PC-9 (cell line): ENCODE measurements around the gene IRF9. TPM values are rescaled to one million over a fixed set of nuclear protein-coding genes. Genes with fewer than 3 reads are reported as not detected.

Experiments used
- BruUV-seq: library from RNA; stranded (reverse); fragments of 400-500 nt; replicated peaks from 2 replicates; lab custom pipeline; 2021; lab: Mats Ljungman, UMichigan
- CTCF ChIA-PET: fragments of 300-600 bp; sonication (Branson Sonifier 250); formaldehyde crosslinking; loops from one replicate; lab custom pipeline; 2022; ENCODE audit warnings: antibody characterized with exemption; lab: Charles Lee
- POLR2A ChIA-PET: fragments of 300-600 bp; sonication (Branson Sonifier 250); formaldehyde crosslinking; loops from one replicate; lab custom pipeline; 2022; ENCODE audit warnings: antibody characterized with exemption; ENCODE audit not compliant: unreplicated experiment; lab: Charles Lee
- DNase-seq, 2 experiments: peaks; one replicate each; pipeline versions ENCODE4 v3.0.0 to v3.0.0-alpha.2; 2015 to 2022; ENCODE audit warnings: mixed read lengths in 1 of 2
- H2AFZ ChIP-seq: fragments of 200-600 bp; sonication (generic); 2 replicates; pipeline ENCODE4 v1.8.1; 2017; ENCODE audit warnings: antibody characterized with exemption
- H3F3A ChIP-seq: fragments of 200-600 bp; sonication (generic); 2 replicates; pipeline ENCODE4 v1.8.1; 2017; ENCODE audit warnings: antibody characterized with exemption, mild to moderate bottlenecking, low read depth; ENCODE audit not compliant: insufficient read depth
- H3K27ac ChIP-seq: fragments of 200-600 bp; sonication (generic); 2 replicates; pipeline ENCODE4 v1.6.1; 2016; ENCODE audit warnings: mixed run types
- H3K27me3 ChIP-seq: fragments of 200-600 bp; sonication (generic); 2 replicates; pipeline ENCODE4 v1.6.1; 2016; ENCODE audit warnings: low read depth, mixed run types; ENCODE audit not compliant: insufficient read depth
- H3K36me3 ChIP-seq: fragments of 200-600 bp; sonication (generic); 2 replicates; pipeline ENCODE4 v1.6.1; 2016; ENCODE audit warnings: low read depth, mixed run types
- H3K4me1 ChIP-seq: fragments of 200-600 bp; sonication (generic); replicated peaks from 2 replicates; pipeline ENCODE4 v1.6.1; 2016; ENCODE audit warnings: mixed run types; ENCODE audit not compliant: insufficient read depth
- H3K4me2 ChIP-seq: fragments of 200-600 bp; sonication (generic); 2 replicates; pipeline ENCODE4 v1.6.1; 2017; ENCODE audit warnings: mixed run types
- H3K4me3 ChIP-seq: fragments of 200-600 bp; sonication (generic); 2 replicates; pipeline ENCODE4 v1.6.1; 2016; ENCODE audit warnings: mixed run types
- H3K79me2 ChIP-seq: fragments of 200-600 bp; sonication (generic); 2 replicates; pipeline ENCODE4 v1.6.1; 2017; ENCODE audit warnings: low read depth, mixed run types
- H3K9me2 ChIP-seq: fragments of 200-600 bp; sonication (generic); 2 replicates; pipeline ENCODE4 v1.8.1; 2017; ENCODE audit warnings: mild to moderate bottlenecking; ENCODE audit not compliant: insufficient read depth
- H3K9me3 ChIP-seq: fragments of 200-600 bp; sonication (generic); 2 replicates; pipeline ENCODE4 v1.8.1; 2016; ENCODE audit warnings: low read depth; ENCODE audit not compliant: insufficient read depth
- H4K20me1 ChIP-seq: fragments of 200-600 bp; sonication (generic); 2 replicates; pipeline ENCODE4 v1.8.1; 2017; ENCODE audit not compliant: insufficient read depth
- EZH2 ChIP-seq: fragments of 200-600 bp; sonication (generic); IDR thresholded peaks from 2 replicates; pipeline ENCODE4 v1.8.0; 2017; ENCODE audit warnings: antibody characterized with exemption, low read depth
- intact Hi-C: fragments of 100-400 bp; cut with micrococcal nuclease; formaldehyde crosslinking; loops from one replicate; pipeline ENCODE4 v1.10.0; 2022; ENCODE audit not compliant: unreplicated experiment
- total RNA-seq: library from RNA; stranded (reverse); gene quantifications from 2 replicates; pipeline ENCODE4 v1.2.3, GENCODE V29; 2021
- TF ChIP-seq, protein P1 (sequence below): fragments of 200-600 bp; sonication (generic); conservative IDR thresholded peaks from 2 replicates; pipeline ENCODE4 v1.6.1; 2017; ENCODE audit warnings: mixed run types, antibody characterized with exemption, mild to moderate bottlenecking, moderate library complexity

IRF9 gene
- total RNA-seq, 1 experiment from 2014 or later: 21.4 TPM

DNA sequence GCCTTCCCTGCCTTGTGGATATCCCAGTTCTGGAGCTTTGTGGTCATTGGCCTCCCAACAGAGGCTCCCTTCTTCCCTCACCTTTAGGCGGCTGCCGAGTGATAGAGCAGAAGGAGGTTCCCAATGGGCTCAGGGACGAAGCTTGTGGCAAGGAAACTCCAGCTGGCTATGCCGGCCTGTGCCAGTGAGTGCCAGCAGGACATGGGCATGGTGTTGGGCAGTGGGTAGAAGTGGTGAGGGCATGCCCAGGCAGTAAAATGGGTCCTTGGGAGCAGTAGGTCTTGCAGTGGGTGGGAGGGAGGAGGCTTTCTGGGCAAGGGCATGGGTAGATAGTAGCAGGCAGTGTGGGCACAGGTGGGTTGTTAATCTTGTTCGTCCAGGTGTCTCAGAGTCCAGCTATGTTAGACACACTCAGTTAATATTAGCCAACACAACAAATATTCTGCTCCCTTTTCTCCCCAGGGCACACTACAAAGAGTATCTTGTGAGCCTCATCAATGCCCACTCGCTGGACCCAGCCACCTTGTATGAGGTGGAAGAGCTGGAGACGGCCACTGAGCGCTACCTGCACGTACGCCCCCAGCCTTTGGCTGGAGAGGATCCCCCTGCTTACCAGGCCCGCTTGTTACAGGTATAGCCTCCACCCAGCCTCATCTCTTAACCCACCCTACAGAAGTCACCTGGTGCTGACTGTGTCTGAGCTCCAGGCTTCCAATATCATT lies 1.1 kb upstream of the IRF9 start:
- intact Hi-C loops: loop anchor here (2.0 to 5.0 kb wide), 2 partner anchors 68 to 101 kb away; partner anchors contain the start of gene PCK2

DNA sequence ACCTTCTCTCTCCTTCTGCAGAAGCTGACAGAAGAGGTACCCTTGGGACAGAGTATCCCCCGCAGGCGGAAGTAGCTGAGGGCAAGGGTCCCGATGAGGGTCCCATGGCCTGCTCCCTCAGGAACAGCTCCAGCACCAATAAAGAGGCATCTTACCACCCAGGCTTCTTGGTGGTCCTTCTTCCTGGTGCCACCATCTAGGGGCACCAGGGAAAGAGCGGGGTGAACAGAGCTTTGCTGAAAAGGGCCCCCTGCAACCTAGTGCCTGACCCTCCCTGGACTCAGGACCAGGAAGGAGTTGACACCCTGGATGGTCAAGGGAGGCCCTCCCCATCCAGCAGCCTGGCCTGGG lies 591 bp upstream of the IRF9 start:
- CTCF ChIA-PET: interaction anchor here (1.2 kb wide), 2 partner anchors 24 to 52 kb away, joined by 5 to 6 read pairs; partner anchors contain the start of gene PSME1
- Histone ChIP-seq H3K27me3 (no peaks in the 10 kb centered on the region), H3K4me2 (peak overlapping the region; percentile 14; the same call in 1 of the 2 replicates), H3K79me2 (no peaks in the 10 kb centered on the region), H3K4me1 (peaks cover 13% of the 10 kb centered on the region), H3K36me3 (no peaks in the 10 kb centered on the region; the same call in 1 of the 2 replicates), H4K20me1 (no peaks in the 10 kb centered on the region), H3K4me3 (no peak overlapping the region), H3K9me2 (no peaks in the 10 kb centered on the region), H3K27ac (no peak overlapping the region), H2AFZ (no peak overlapping the region), H3K9me3 (no peaks in the 10 kb centered on the region), H3F3A (no peaks in the 10 kb centered on the region; the same call in 1 of the 2 replicates)
- TF ChIP-seq, protein P1, sequence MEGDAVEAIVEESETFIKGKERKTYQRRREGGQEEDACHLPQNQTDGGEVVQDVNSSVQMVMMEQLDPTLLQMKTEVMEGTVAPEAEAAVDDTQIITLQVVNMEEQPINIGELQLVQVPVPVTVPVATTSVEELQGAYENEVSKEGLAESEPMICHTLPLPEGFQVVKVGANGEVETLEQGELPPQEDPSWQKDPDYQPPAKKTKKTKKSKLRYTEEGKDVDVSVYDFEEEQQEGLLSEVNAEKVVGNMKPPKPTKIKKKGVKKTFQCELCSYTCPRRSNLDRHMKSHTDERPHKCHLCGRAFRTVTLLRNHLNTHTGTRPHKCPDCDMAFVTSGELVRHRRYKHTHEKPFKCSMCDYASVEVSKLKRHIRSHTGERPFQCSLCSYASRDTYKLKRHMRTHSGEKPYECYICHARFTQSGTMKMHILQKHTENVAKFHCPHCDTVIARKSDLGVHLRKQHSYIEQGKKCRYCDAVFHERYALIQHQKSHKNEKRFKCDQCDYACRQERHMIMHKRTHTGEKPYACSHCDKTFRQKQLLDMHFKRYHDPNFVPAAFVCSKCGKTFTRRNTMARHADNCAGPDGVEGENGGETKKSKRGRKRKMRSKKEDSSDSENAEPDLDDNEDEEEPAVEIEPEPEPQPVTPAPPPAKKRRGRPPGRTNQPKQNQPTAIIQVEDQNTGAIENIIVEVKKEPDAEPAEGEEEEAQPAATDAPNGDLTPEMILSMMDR: no peak
- no peak for TF ChIP-seq EZH2
- intact Hi-C loops: loop anchor here (2.0 to 5.0 kb wide), 2 partner anchors 68 to 102 kb away; partner anchors contain the start of gene PCK2
- no peak for DNase-seq
- no TSS peak for BruUV-seq
- POLR2A ChIA-PET: interaction anchor here (0.5 to 0.6 kb wide), 2 partner anchors 21 to 53 kb away, joined by 3 read pairs; partner anchors contain the start of gene CHMP4A

More for the DNA sequence above, 1.1 kb upstream of the IRF9 start:
- Histone ChIP-seq H3K79me2 (no peaks in the 10 kb centered on the region), H3K27me3 (no peaks in the 10 kb centered on the region), H4K20me1 (no peaks in the 10 kb centered on the region), H3K4me3 (no peak overlapping the region), H3K36me3 (no peaks in the 10 kb centered on the region; the same call in 1 of the 2 replicates), H3K27ac (no peak overlapping the region), H3K9me3 (no peaks in the 10 kb centered on the region), H2AFZ (no peak overlapping the region), H3K4me1 (peaks cover 13% of the 10 kb centered on the region), H3K4me2 (no peak overlapping the region), H3K9me2 (no peaks in the 10 kb centered on the region), H3F3A (no peaks in the 10 kb centered on the region; the same call in 1 of the 2 replicates)
- CTCF ChIA-PET: interaction anchor here (0.7 kb wide), 1 partner anchor 500 kb away, joined by 5 read pairs; no protein-coding TSS in a partner anchor
- DNase-seq: no peak
- POLR2A ChIA-PET: interaction anchor here (0.5 kb wide), 1 partner anchor 54 kb away, joined by 3 read pairs; the partner anchor contains the start of gene CHMP4A
- no peak for TF ChIP-seq EZH2
- TF ChIP-seq, protein P1: no peak
- BruUV-seq: no TSS peak

DNA sequence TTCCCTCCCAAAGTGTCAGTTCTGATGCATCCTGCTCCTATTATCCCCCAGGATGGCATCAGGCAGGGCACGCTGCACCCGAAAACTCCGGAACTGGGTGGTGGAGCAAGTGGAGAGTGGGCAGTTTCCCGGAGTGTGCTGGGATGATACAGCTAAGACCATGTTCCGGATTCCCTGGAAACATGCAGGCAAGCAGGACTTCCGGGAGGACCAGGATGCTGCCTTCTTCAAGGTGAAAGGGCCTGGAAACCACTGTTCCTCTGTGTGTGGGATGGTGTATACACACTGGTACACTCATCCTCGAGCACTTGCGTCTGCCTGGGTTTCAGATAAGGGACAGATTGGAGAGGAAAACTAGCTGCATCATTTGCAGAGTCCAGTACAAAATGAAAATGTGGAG lies 1.0 kb downstream of the IRF9 start:
- Histone ChIP-seq H3K4me1 (peaks cover 13% of the 10 kb centered on the region), H3K79me2 (no peaks in the 10 kb centered on the region), H2AFZ (no peak overlapping the region), H3K9me2 (no peaks in the 10 kb centered on the region), H3K36me3 (no peaks in the 10 kb centered on the region; the same call in 1 of the 2 replicates), H3K27me3 (no peaks in the 10 kb centered on the region), H3K4me3 (no peak overlapping the region), H4K20me1 (no peaks in the 10 kb centered on the region), H3K9me3 (no peaks in the 10 kb centered on the region), H3K27ac (no peak overlapping the region), H3K4me2 (0 out of 2 replicates have a peak overlapping the region, but pooled peaks have one; percentile 76), H3F3A (no peaks in the 10 kb centered on the region; the same call in 1 of the 2 replicates)
- intact Hi-C loops: loop anchor here (5.0 kb wide), 1 partner anchor 70 kb away; the partner anchor contains the start of gene PCK2
- POLR2A ChIA-PET: no interaction called here
- TSS peak; percentile 51 for BruUV-seq
- DNase-seq: no peak
- CTCF ChIA-PET: interaction anchor here (1.2 kb wide), 2 partner anchors 26 to 52 kb away, joined by 3 to 13 read pairs; partner anchors contain the start of gene IPO4
- no peak for TF ChIP-seq EZH2
- TF ChIP-seq, protein P1: no peak
